HL-60 (cell line): Measurements from ENCODE around the gene PHC2.

Experiments
- DNase-seq, 2 experiments: peaks; one replicate each; pipeline ENCODE4 v3.0.0-alpha.2; 2010 to 2020; ENCODE audit warnings: low read depth in 1 of 2, low spot score in 1 of 2
- H3K27ac ChIP-seq: fragments of 250-450 bp; sonication (Bioruptor Pico); replicated peaks from 2 replicates; pipeline ENCODE4 v1.5.1; 2020; ENCODE audit warnings: mild to moderate bottlenecking, moderate library complexity
- H3K27me3 ChIP-seq: fragments of 250-450 bp; sonication (Bioruptor Pico); 2 replicates; pipeline ENCODE4 v1.5.1; 2021; ENCODE audit warnings: mild to moderate bottlenecking, moderate library complexity; ENCODE audit not compliant: insufficient read depth, poor library complexity, severe bottlenecking
- H3K4me3 ChIP-seq: replicated peaks from 2 replicates; pipeline ENCODE4 v1.5.1; 2011; ENCODE audit warnings: mild to moderate bottlenecking, control low read depth, low read length; ENCODE audit not compliant: insufficient read depth
- GABPA ChIP-seq: IDR thresholded peaks from 2 replicates; pipeline ENCODE4 v1.6.1; 2012; ENCODE audit warnings: low read depth
- POLR2AphosphoS5 ChIP-seq: IDR thresholded peaks from 2 replicates; pipeline ENCODE4 v1.6.1; 2012; ENCODE audit warnings: low read depth
- SPI1 ChIP-seq: IDR thresholded peaks from 2 replicates; pipeline ENCODE4 v1.6.1; 2012; ENCODE audit warnings: low read depth, mild to moderate bottlenecking, borderline replicate concordance
- TF ChIP-seq, protein P1 (sequence below): IDR thresholded peaks from 2 replicates; pipeline ENCODE4 v1.6.1; 2012; ENCODE audit warnings: low read depth; ENCODE audit not compliant: insufficient replicate concordance
- TF ChIP-seq, protein P2 (sequence below): IDR thresholded peaks from one replicate; pipeline ENCODE4 v1.5.1; 2011; ENCODE audit warnings: low read length, control low read depth, inconsistent platforms; ENCODE audit not compliant: insufficient read depth

Gene PHC2

DNA sequence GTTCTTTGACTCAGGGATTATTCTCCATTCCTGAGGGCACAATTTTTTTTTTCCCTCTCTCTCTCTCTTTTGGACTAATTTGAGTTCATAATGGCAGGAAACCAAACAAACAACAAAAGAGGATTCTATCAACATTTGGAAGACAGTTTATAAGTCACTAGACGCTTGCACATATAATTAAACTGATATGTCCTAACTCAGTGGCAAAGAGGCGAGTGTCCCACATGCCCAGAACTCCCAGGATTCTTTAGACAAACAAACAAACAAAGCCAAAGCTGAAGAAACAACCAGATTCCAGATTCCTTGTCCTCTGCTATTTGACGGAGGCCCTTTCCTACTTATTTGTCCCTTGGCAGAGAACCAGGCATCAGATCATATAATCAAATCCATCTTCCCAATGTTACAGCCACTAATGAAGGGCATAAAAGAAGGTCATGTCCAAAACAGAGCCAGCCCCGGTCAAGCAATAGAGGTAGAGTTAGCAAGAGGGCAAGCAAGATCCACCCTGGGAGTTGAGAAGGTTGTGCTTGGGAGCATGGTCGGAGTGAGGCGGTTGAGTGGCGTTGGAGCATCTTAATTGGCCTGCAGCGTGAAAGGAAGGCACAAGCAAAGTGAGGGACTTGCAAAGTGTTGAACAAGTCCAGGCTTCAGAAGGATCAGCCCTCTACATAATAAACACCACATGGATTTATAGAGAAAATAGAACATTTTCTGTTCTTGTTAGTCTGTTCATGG is 144.3 kb downstream of the PHC2 start:
- DNase-seq = no peak
- Histone ChIP-seq H3K4me3 (no peak overlapping the region), H3K27ac (no peak overlapping the region), H3K27me3 (no peaks in the 10 kb centered on the region)
- TF ChIP-seq GABPA (no peak), POLR2AphosphoS5 (no peak), SPI1 (no peak)
- TF ChIP-seq, protein P1, sequence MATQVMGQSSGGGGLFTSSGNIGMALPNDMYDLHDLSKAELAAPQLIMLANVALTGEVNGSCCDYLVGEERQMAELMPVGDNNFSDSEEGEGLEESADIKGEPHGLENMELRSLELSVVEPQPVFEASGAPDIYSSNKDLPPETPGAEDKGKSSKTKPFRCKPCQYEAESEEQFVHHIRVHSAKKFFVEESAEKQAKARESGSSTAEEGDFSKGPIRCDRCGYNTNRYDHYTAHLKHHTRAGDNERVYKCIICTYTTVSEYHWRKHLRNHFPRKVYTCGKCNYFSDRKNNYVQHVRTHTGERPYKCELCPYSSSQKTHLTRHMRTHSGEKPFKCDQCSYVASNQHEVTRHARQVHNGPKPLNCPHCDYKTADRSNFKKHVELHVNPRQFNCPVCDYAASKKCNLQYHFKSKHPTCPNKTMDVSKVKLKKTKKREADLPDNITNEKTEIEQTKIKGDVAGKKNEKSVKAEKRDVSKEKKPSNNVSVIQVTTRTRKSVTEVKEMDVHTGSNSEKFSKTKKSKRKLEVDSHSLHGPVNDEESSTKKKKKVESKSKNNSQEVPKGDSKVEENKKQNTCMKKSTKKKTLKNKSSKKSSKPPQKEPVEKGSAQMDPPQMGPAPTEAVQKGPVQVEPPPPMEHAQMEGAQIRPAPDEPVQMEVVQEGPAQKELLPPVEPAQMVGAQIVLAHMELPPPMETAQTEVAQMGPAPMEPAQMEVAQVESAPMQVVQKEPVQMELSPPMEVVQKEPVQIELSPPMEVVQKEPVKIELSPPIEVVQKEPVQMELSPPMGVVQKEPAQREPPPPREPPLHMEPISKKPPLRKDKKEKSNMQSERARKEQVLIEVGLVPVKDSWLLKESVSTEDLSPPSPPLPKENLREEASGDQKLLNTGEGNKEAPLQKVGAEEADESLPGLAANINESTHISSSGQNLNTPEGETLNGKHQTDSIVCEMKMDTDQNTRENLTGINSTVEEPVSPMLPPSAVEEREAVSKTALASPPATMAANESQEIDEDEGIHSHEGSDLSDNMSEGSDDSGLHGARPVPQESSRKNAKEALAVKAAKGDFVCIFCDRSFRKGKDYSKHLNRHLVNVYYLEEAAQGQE = no peak
- TF ChIP-seq, protein P2, sequence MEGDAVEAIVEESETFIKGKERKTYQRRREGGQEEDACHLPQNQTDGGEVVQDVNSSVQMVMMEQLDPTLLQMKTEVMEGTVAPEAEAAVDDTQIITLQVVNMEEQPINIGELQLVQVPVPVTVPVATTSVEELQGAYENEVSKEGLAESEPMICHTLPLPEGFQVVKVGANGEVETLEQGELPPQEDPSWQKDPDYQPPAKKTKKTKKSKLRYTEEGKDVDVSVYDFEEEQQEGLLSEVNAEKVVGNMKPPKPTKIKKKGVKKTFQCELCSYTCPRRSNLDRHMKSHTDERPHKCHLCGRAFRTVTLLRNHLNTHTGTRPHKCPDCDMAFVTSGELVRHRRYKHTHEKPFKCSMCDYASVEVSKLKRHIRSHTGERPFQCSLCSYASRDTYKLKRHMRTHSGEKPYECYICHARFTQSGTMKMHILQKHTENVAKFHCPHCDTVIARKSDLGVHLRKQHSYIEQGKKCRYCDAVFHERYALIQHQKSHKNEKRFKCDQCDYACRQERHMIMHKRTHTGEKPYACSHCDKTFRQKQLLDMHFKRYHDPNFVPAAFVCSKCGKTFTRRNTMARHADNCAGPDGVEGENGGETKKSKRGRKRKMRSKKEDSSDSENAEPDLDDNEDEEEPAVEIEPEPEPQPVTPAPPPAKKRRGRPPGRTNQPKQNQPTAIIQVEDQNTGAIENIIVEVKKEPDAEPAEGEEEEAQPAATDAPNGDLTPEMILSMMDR = no peak

DNA sequence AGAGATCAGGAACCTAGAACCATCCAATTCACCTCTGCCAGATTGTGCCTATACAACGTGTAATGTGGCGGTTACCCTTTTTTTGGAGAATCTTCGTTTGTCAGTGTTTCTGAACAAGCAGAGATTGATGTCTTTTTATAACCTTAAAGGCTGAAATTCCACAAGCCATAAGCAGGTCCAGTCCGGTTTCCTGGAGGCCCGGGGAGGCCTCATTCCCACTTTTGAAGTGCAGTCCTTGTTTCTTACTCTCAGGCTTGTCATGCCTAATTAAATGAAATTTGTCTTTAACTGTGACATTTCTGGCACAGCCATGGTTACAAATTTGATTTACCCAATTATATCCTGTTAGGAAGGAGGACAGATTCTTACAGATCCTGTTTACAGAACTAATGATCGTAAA is 146.8 kb downstream of the PHC2 start:
- H3K4me3 ChIP-seq = no peak overlapping the region
- H3K27ac ChIP-seq = no peak overlapping the region
- H3K27me3 ChIP-seq = no peaks in the 10 kb centered on the region
- no peak for DNase-seq
- TF ChIP-seq, protein P1 = no peak
- no peak for TF ChIP-seq GABPA
- no peak for TF ChIP-seq SPI1
- TF ChIP-seq POLR2AphosphoS5 = no peak
- TF ChIP-seq, protein P2 = no peak

DNA sequence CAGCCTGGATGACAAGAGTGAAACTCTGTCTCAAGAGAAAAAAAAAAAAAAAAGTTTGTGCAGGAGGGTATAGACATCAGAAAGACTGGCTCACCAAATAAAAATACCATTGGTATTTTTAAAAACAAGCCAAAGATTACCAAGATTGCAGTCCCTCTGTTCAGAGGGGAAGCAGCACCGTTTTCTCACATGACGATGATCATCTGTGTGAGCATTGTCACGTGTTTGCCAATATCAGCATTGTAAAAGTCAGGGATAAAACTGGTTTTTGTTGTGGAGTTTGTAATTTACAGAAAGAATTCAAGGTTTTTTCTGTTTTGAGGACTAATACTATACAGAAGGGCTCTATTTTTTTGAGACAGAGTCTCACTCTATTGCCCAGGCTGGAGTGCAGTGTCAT is 148.1 kb downstream of the PHC2 start:
- no peak for DNase-seq
- Histone ChIP-seq H3K27me3 (no peaks in the 10 kb centered on the region), H3K27ac (no peak overlapping the region), H3K4me3 (no peak overlapping the region)
- TF ChIP-seq, protein P2 = no peak
- TF ChIP-seq POLR2AphosphoS5 (no peak), GABPA (no peak), SPI1 (no peak)
- TF ChIP-seq, protein P1 = no peak
